WTC11 (cell line): Measurements from ENCODE around the gene ABCF2. TPM values are rescaled to one million over a fixed set of nuclear protein-coding genes. Genes with fewer than 3 reads are reported as not detected.

Experiments used
- ATAC-seq: fragments of 200-7000 bp; cut with Tn5 transposase; 2 replicates; pipeline ENCODE4 v1.10.0; 2021; ENCODE audit warnings: mild to moderate bottlenecking, moderate library complexity
- CTCF ChIA-PET: fragments of 300-600 bp; sonication (Branson Sonifier 250); formaldehyde crosslinking; loops from one replicate; lab custom pipeline; 2021; ENCODE audit warnings: antibody characterized with exemption; lab: Charles Lee
- POLR2A ChIA-PET: fragments of 350-600 bp; sonication (Branson Sonifier 250); formaldehyde crosslinking; loops from one replicate; lab custom pipeline; 2021; ENCODE audit warnings: antibody characterized with exemption; lab: Charles Lee
- DNase-seq: peaks from one replicate; pipeline ENCODE4 v3.0.0; 2021; ENCODE audit warnings: low spot score
- H3K27ac Mint-ChIP-seq: 2 replicates; pipeline ENCODE4 v1.8.0; 2021; ENCODE audit warnings: mixed read lengths
- H3K27me3 Mint-ChIP-seq: 2 replicates; pipeline ENCODE4 v1.8.0; 2021; ENCODE audit warnings: low read depth, mild to moderate bottlenecking, moderate library complexity, mixed read lengths
- H3K36me3 Mint-ChIP-seq: 2 replicates; pipeline ENCODE4 v1.8.0; 2021; ENCODE audit warnings: mixed read lengths
- H3K4me1 Mint-ChIP-seq: 2 replicates; pipeline ENCODE4 v1.8.0; 2022; ENCODE audit warnings: mixed read lengths
- H3K4me3 Mint-ChIP-seq: 2 replicates; pipeline ENCODE4 v1.8.0; 2021; ENCODE audit warnings: mild to moderate bottlenecking, moderate library complexity, mixed read lengths
- H3K9me3 Mint-ChIP-seq: 2 replicates; pipeline ENCODE4 v1.8.0; 2021; ENCODE audit warnings: mixed read lengths
- AFF4 ChIP-seq: sonication (generic); formaldehyde crosslinking; IDR thresholded peaks from 2 replicates; pipeline ENCODE4 v1.8.1; 2023; ENCODE audit warnings: mild to moderate bottlenecking, missing genetic modification reagents, borderline replicate concordance
- CTCF ChIP-seq: fragments of 200-600 bp; IDR thresholded peaks from 2 replicates; pipeline ENCODE4 v1.8.0; 2022; ENCODE audit warnings: antibody characterized with exemption
- PRDM15 ChIP-seq: sonication (generic); formaldehyde crosslinking; IDR thresholded peaks from 2 replicates; pipeline ENCODE4 v1.8.0; 2022; ENCODE audit warnings: missing genetic modification reagents
- RELA ChIP-seq: sonication (generic); formaldehyde crosslinking; IDR thresholded peaks from 2 replicates; pipeline ENCODE4 v1.8.1; 2022; ENCODE audit warnings: missing genetic modification reagents, mild to moderate bottlenecking, borderline replicate concordance
- SMAD4 ChIP-seq: sonication (generic); formaldehyde crosslinking; IDR thresholded peaks from 2 replicates; pipeline ENCODE4 v1.8.0; 2022; ENCODE audit warnings: mild to moderate bottlenecking, missing genetic modification reagents
- ZNF281 ChIP-seq: sonication (generic); formaldehyde crosslinking; IDR thresholded peaks from 2 replicates; pipeline ENCODE4 v1.8.0; 2023; ENCODE audit warnings: mild to moderate bottlenecking, missing genetic modification reagents
- ZSCAN18 ChIP-seq: fragments of 250-450 bp; sonication (Bioruptor Pico); IDR thresholded peaks from 2 replicates; pipeline ENCODE4 v2.1.2; 2022; ENCODE audit warnings: mild to moderate bottlenecking, moderate library complexity
- total RNA-seq: library from RNA; stranded (reverse); gene quantifications from 3 replicates; pipeline ENCODE4 v1.2.3, GENCODE V29; 2021

ABCF2 gene
- total RNA-seq, 1 experiment from 2014 or later, result 43.7 TPM

GRCh38 chr7:151245360-151246101 is 18.5 kb upstream of the ABCF2 start (continued):
- TF ChIP-seq AFF4, result no peak
- TF ChIP-seq ZSCAN18, result no peak

GRCh38 chr7:151244841-151245346 is 17.9 kb upstream of the ABCF2 start:
- ChIA-PET CTCF (interaction anchor here (0.6 to 4.6 kb wide), 50 partner anchors 8 to 491 kb away, joined by 3 to 83 read pairs (median 5); partner anchors contain the start of genes ABCF2, ASB10, CHPF2 and GBX1), POLR2A (interaction anchor here (0.9 to 1.4 kb wide), 3 partner anchors 8 to 18 kb away, joined by 3 to 6 read pairs (median 4); partner anchors contain the start of gene ABCF2)
- TF ChIP-seq RELA (CRISPR knock-in tag), result no peak
- TF ChIP-seq PRDM15 (CRISPR knock-in tag), result peak; percentile 43; the same call in 1 of the 2 replicates
- H3K9me3 Mint-ChIP-seq, result no peaks in the 10 kb centered on the region
- no peak overlapping the region for H3K27ac Mint-ChIP-seq
- peaks cover 49% of the 10 kb centered on the region for H3K27me3 Mint-ChIP-seq
- H3K4me1 Mint-ChIP-seq, result peaks cover 46% of the 10 kb centered on the region
- DNase-seq (peak; percentile 34), ATAC-seq (peak; percentile 10)
- H3K4me3 Mint-ChIP-seq, result peak overlapping the region; percentile 65
- H3K36me3 Mint-ChIP-seq, result no peaks in the 10 kb centered on the region

- peak; percentile 67 for DNase-seq
- ChIA-PET POLR2A (interaction anchor here (0.9 to 1.4 kb wide), 3 partner anchors 9 to 17 kb away, joined by 3 to 6 read pairs (median 4); partner anchors contain the start of gene ABCF2), CTCF (interaction anchor here (0.6 to 4.6 kb wide), 66 partner anchors 8 to 491 kb away, joined by 3 to 83 read pairs (median 4); partner anchors contain the start of genes ABCF2, ASB10, CHPF2 and GBX1)
- Mint-ChIP-seq H3K27me3 (peaks cover 43% of the 10 kb centered on the region), H3K9me3 (no peaks in the 10 kb centered on the region), H3K4me3 (peak overlapping the region; percentile 65), H3K27ac (no peak overlapping the region), H3K36me3 (no peaks in the 10 kb centered on the region), H3K4me1 (peaks cover 41% of the 10 kb centered on the region)
- peak; percentile 84 for TF ChIP-seq CTCF
- TF ChIP-seq ZNF281, result no peak
- no peak for TF ChIP-seq SMAD4 (CRISPR knock-in tag)
- ATAC-seq, result peak; percentile 7; the same call in 1 of the 2 replicates
These were observed 17.3 kb upstream of the ABCF2 start for GRCh38 chr7:151244196-151244840.
